ENCODE results near the gene OTUD4.
A peak's percentile ranks its signal among the peaks of the same experiment; 100 is the strongest.
"Not testable (repeated sequence)": the region's sequence is repeated elsewhere in the genome, so short reads cannot be mapped to it uniquely, and the experiment has no call there.

Gene OTUD4

DNA sequence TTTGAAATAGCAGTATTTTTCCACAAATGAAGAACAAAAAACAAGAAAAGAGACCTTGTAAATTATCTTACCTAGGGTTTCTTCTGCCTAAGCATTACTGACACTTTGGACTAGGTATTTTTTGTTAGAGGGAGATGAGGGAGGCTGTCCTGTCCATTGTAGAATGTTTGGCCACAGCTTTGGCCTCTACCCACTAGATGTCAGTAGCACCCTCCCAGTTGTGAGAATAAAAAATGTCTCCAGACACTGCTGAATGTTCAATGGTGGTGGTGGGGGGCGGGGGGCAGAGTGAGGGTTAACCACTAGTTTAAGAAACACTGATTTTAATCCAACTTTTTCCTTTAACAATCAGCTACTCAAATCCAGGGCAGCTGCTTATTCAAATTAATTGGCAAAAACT, 25.8 kb downstream of the OTUD4 start:
- ChIA-PET CTCF (interaction anchor here (0.9 to 1.7 kb wide), 4 partner anchors 13 to 457 kb away, joined by 4 to 8 read pairs (median 6); no protein-coding TSS in a partner anchor), POLR2A (no interaction called here)
- Histone ChIP-seq H3K4me3 (ENCODE audit: control insufficient read depth in 1 of 7, extremely low read depth in 1 of 7, insufficient read depth in 4 of 7, low read depth in 2 of 7, low read length in 6 of 7) (no peak overlapping the region), H3K27ac (ENCODE audit: insufficient read depth in 1 of 2, low read depth in 1 of 2, low read length in 2 of 2, poor library complexity in 1 of 2, severe bottlenecking in 2 of 2) (no peak overlapping the region), H3K9me3 (ENCODE audit: control extremely low read depth in 1 of 5, control insufficient read depth in 4 of 5, insufficient read depth in 2 of 5, low read depth in 1 of 5, low read length in 4 of 5) (no peaks in the 10 kb centered on the region), H3K27me3 (replicated peaks in 2 of 5; ENCODE audit: control insufficient read depth in 4 of 5, insufficient read depth in 5 of 5, low read length in 4 of 5) (no peaks in the 10 kb centered on the region), H3K4me1 (ENCODE audit: control extremely low read depth in 1 of 4, control insufficient read depth in 4 of 4, insufficient read depth in 4 of 4, low read length in 3 of 4) (no peaks in the 10 kb centered on the region), H3K36me3 (ENCODE audit: control insufficient read depth in 4 of 4, insufficient read depth in 4 of 4, low read length in 3 of 4) (peaks cover 7 to 76% (median 51%) of the 10 kb centered on the region in 4 experiments)
- peak in 2 of 3 donors; percentile 51 to 52 for DNase-seq
- WGBS (ENCODE audit: insufficient coverage), result no CpG with 5 or more reads among the region's 1 CpG

DNA sequence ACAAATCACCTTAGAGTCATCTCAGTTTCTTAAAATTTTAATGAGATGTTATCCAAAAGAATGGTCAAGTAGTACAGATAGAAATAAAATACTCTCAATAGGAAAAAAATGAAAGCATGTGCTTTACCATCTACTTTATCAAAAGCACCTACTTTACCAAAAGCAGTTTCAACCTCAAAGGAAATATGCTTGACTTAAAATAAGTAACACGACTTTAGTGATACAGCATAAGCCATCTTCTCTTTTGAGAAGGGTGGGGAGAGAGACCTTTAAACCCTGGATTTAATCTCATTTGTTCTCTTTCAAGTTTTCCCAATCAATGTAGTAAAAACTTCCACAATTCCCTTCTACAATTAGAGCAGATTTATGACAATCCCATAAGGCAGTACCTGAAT, 26.5 kb downstream of the OTUD4 start:
- no CpG with 5 or more reads among the region's 1 CpG for WGBS (ENCODE audit: insufficient coverage)
- Histone ChIP-seq H3K27me3 (replicated peaks in 2 of 5; ENCODE audit: control insufficient read depth in 4 of 5, insufficient read depth in 5 of 5, low read length in 4 of 5) (no peaks in the 10 kb centered on the region), H3K9me3 (ENCODE audit: control extremely low read depth in 1 of 5, control insufficient read depth in 4 of 5, insufficient read depth in 2 of 5, low read depth in 1 of 5, low read length in 4 of 5) (no peaks in the 10 kb centered on the region), H3K27ac (ENCODE audit: insufficient read depth in 1 of 2, low read depth in 1 of 2, low read length in 2 of 2, poor library complexity in 1 of 2, severe bottlenecking in 2 of 2) (no peak overlapping the region), H3K36me3 (ENCODE audit: control insufficient read depth in 4 of 4, insufficient read depth in 4 of 4, low read length in 3 of 4) (peaks cover 9 to 77% (median 52%) of the 10 kb centered on the region in 4 experiments), H3K4me3 (ENCODE audit: control insufficient read depth in 1 of 7, extremely low read depth in 1 of 7, insufficient read depth in 4 of 7, low read depth in 2 of 7, low read length in 6 of 7) (no peak overlapping the region), H3K4me1 (ENCODE audit: control extremely low read depth in 1 of 4, control insufficient read depth in 4 of 4, insufficient read depth in 4 of 4, low read length in 3 of 4) (no peaks in the 10 kb centered on the region)
- ChIA-PET POLR2A (no interaction called here), CTCF (interaction anchor here (1.4 kb wide), 1 partner anchor 24 kb away, joined by 5 read pairs; no protein-coding TSS in a partner anchor)
- no peak for DNase-seq

DNA sequence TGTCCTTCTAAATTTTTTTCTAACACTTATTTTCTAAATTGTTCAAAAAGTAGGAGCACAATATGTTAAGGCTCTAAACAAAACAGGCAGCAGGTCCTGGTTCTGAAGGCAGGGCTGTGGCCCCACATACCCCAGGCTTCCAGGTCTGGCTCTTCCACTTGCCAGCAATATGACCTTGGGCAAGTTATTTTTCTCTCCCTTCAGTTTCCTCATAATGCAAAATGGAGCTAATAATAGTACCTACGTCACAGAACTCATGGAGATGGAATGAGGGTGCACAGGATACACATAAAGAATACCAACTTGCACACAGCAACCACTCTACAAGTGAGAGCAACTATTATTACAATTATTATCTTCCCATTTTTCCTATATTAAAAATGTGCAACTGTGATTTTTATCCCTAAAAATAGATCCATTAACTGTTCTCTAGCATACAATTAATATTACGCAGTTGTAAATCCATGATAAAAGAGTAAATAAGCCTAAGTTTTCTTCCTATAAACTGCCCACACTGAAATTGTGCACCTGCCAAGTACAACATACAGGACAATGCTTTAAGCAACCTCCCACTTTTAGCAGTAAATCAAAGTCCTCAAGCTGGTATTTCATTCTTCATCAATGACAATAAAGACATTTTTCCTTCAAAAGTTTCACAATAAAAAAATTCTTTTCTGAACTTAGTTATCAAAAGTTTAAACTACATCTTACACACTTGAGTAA, 27.0 kb downstream of the OTUD4 start:
- no peaks in the 10 kb centered on the region for H3K4me1 ChIP-seq (ENCODE audit: control extremely low read depth in 1 of 4, control insufficient read depth in 4 of 4, insufficient read depth in 4 of 4, low read length in 3 of 4)
- H3K27me3 ChIP-seq (replicated peaks in 2 of 5; ENCODE audit: control insufficient read depth in 4 of 5, insufficient read depth in 5 of 5, low read length in 4 of 5), result no peaks in the 10 kb centered on the region
- peaks cover 7 to 75% (median 52%) of the 10 kb centered on the region in 4 experiments for H3K36me3 ChIP-seq (ENCODE audit: control insufficient read depth in 4 of 4, insufficient read depth in 4 of 4, low read length in 3 of 4)
- CTCF ChIA-PET, result interaction anchor here (1.3 kb wide), 1 partner anchor 456 kb away, joined by 5 read pairs; no protein-coding TSS in a partner anchor
- POLR2A ChIA-PET, result no interaction called here
- no peak for DNase-seq
- no peak overlapping the region for H3K4me3 ChIP-seq (ENCODE audit: control insufficient read depth in 1 of 7, extremely low read depth in 1 of 7, insufficient read depth in 4 of 7, low read depth in 2 of 7, low read length in 6 of 7)
- WGBS (ENCODE audit: insufficient coverage), result 100% methylated on average over 1 of the region's 2 CpGs
- no peak overlapping the region for H3K27ac ChIP-seq (ENCODE audit: insufficient read depth in 1 of 2, low read depth in 1 of 2, low read length in 2 of 2, poor library complexity in 1 of 2, severe bottlenecking in 2 of 2)
- H3K9me3 ChIP-seq (ENCODE audit: control extremely low read depth in 1 of 5, control insufficient read depth in 4 of 5, insufficient read depth in 2 of 5, low read depth in 1 of 5, low read length in 4 of 5), result no peaks in the 10 kb centered on the region

DNA sequence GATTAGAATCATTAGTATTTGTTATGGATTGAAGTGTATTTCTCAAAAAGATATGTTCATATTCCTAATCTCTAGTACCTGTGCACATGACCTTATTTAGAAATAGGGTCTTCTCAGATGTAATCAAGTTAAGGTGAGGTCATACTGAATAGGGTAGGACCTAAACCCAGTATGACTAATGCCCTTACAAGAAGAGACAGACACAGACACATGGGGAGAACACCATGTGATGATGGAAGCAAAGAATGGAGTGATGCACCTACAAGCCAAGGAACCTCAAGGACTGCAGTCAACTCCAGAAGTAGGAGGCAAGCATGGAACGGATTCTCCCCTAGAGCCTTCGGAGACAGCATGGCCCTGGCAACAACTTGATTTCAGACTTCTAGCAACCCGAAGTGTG, 31.4 kb downstream of the OTUD4 start:
- CTCF ChIA-PET, result no interaction called here
- Histone ChIP-seq H3K36me3 (ENCODE audit: control insufficient read depth in 4 of 4, insufficient read depth in 4 of 4, low read length in 3 of 4) (peaks cover 17 to 81% (median 55%) of the 10 kb centered on the region in 4 experiments), H3K27me3 (replicated peaks in 2 of 5; ENCODE audit: control insufficient read depth in 4 of 5, insufficient read depth in 5 of 5, low read length in 4 of 5) (no peaks in the 10 kb centered on the region), H3K27ac (ENCODE audit: insufficient read depth in 1 of 2, low read depth in 1 of 2, low read length in 2 of 2, poor library complexity in 1 of 2, severe bottlenecking in 2 of 2) (no peak overlapping the region), H3K4me1 (ENCODE audit: control extremely low read depth in 1 of 4, control insufficient read depth in 4 of 4, insufficient read depth in 4 of 4, low read length in 3 of 4) (no peaks in the 10 kb centered on the region), H3K9me3 (ENCODE audit: control extremely low read depth in 1 of 5, control insufficient read depth in 4 of 5, insufficient read depth in 2 of 5, low read depth in 1 of 5, low read length in 4 of 5) (no peaks in the 10 kb centered on the region), H3K4me3 (ENCODE audit: control insufficient read depth in 1 of 7, extremely low read depth in 1 of 7, insufficient read depth in 4 of 7, low read depth in 2 of 7, low read length in 6 of 7) (no peak overlapping the region)
- no peak for DNase-seq
- POLR2A ChIA-PET, result no interaction called here
- WGBS (ENCODE audit: insufficient coverage), result 100% methylated on average over 3 of the region's 3 CpGs

DNA sequence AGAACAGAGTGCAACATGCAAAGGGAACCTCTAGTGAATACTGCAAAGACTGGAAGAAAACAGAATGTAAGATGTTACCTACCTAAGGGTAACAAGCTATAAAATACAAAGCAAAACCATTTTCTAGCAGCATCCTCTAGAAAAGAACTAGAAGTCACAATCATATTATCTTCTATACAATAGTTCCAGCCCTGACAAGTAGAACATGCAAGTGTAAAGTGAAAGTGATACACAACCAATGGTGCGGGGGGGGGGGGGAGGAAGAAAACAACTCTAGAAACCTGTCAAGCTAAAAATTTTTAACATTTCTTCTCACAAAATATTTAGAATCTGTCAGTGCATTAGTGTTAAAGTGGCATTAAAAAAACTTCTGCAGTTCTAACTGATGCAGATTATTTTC, 44.2 kb downstream of the OTUD4 start:
- H3K27ac ChIP-seq (ENCODE audit: insufficient read depth in 1 of 2, low read depth in 1 of 2, low read length in 2 of 2, poor library complexity in 1 of 2, severe bottlenecking in 2 of 2); DNase-seq; CTCF ChIA-PET; POLR2A ChIA-PET; H3K9me3 ChIP-seq (ENCODE audit: control extremely low read depth in 1 of 5, control insufficient read depth in 4 of 5, insufficient read depth in 2 of 5, low read depth in 1 of 5, low read length in 4 of 5); H3K27me3 ChIP-seq (replicated peaks in 2 of 5; ENCODE audit: control insufficient read depth in 4 of 5, insufficient read depth in 5 of 5, low read length in 4 of 5): not testable (repeated sequence)
- Histone ChIP-seq H3K36me3 (ENCODE audit: control insufficient read depth in 4 of 4, insufficient read depth in 4 of 4, low read length in 3 of 4) (peaks cover 18 to 46% (median 32%) of the 10 kb centered on the region in 4 experiments), H3K4me1 (ENCODE audit: control extremely low read depth in 1 of 4, control insufficient read depth in 4 of 4, insufficient read depth in 4 of 4, low read length in 3 of 4) (peaks cover 0 to 12% (median 8%) of the 10 kb centered on the region in 4 experiments), H3K4me3 (ENCODE audit: control insufficient read depth in 1 of 7, extremely low read depth in 1 of 7, insufficient read depth in 4 of 7, low read depth in 2 of 7, low read length in 6 of 7) (peak overlapping the region in 1 of 7 experiments; percentile 38)
- WGBS (ENCODE audit: insufficient coverage), result no CpG with 5 or more reads among the region's 1 CpG

DNA sequence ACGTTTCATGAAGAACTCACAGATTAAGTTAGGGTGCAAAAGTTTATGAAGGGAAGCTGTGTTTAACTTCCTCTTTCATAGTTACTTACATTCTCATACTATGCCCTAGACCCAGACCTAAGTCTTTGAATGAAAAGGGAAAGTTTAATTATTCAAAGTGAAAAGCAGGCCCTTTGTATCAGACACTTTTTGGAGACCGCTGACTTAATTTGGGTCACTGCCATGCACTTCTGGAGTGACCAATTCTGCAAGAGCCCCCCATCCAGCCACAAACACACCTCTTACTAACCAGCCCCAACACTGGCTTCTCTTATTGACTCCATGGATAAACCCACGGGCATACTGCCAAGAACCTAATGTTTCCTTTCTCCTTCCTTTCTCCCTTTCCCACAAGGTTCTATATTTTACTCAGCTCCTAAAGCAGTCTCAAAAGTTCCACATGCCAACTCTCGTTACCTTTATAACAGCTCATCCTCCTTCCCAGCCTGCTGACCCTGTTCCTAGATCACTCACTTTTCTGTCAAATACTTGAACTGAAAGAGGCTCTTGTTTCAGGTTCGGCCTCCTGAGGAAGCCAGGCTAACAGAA, 47.8 kb downstream of the OTUD4 start:
- Histone ChIP-seq H3K27ac (ENCODE audit: insufficient read depth in 1 of 2, low read depth in 1 of 2, low read length in 2 of 2, poor library complexity in 1 of 2, severe bottlenecking in 2 of 2) (peak overlapping the region in 1 of 2 experiments; percentile 9), H3K9me3 (ENCODE audit: control extremely low read depth in 1 of 5, control insufficient read depth in 4 of 5, insufficient read depth in 2 of 5, low read depth in 1 of 5, low read length in 4 of 5) (no peaks in the 10 kb centered on the region), H3K4me1 (ENCODE audit: control extremely low read depth in 1 of 4, control insufficient read depth in 4 of 4, insufficient read depth in 4 of 4, low read length in 3 of 4) (peaks cover 0 to 16% (median 10%) of the 10 kb centered on the region in 4 experiments), H3K4me3 (ENCODE audit: control insufficient read depth in 1 of 7, extremely low read depth in 1 of 7, insufficient read depth in 4 of 7, low read depth in 2 of 7, low read length in 6 of 7) (peak overlapping the region in 1 of 7 experiments; percentile 43), H3K36me3 (ENCODE audit: control insufficient read depth in 4 of 4, insufficient read depth in 4 of 4, low read length in 3 of 4) (peaks cover 8 to 35% (median 21%) of the 10 kb centered on the region in 4 experiments), H3K27me3 (replicated peaks in 2 of 5; ENCODE audit: control insufficient read depth in 4 of 5, insufficient read depth in 5 of 5, low read length in 4 of 5) (no peaks in the 10 kb centered on the region)
- WGBS (ENCODE audit: insufficient coverage), result 31% methylated on average over 3 of the region's 5 CpGs
- ChIA-PET CTCF (interaction anchor here (1.0 to 1.1 kb wide), 2 partner anchors 12 to 484 kb away, joined by 3 read pairs; no protein-coding TSS in a partner anchor), POLR2A (interaction anchor here (0.6 kb wide), 1 partner anchor 16 kb away, joined by 3 read pairs; no protein-coding TSS in a partner anchor)
- peak; percentile 22 to 56 (median 42) for DNase-seq

DNA sequence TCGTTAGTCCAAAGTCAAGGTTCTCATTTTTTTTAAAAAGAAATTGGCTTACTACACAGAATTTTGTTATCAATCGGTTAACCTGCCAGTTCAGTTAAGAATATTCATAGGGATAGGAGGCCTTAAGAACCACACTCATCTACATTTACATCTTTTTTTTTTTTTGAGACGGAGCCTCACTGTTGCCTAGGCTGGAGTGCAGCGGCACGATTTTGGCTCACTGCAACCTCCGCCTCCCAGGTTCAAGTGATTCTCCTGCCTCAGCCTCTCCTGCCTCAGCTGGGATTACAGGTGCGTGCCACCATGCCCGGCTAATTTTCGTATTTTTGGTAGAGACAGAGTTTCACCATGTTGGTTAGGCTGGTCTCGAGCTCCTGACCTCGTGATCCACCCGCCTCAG, 48.5 kb downstream of the OTUD4 start:
- CTCF ChIA-PET, result interaction anchor here (1.0 to 1.1 kb wide), 2 partner anchors 11 to 485 kb away, joined by 3 read pairs; no protein-coding TSS in a partner anchor
- Histone ChIP-seq H3K27ac (ENCODE audit: insufficient read depth in 1 of 2, low read depth in 1 of 2, low read length in 2 of 2, poor library complexity in 1 of 2, severe bottlenecking in 2 of 2) (no peak overlapping the region), H3K36me3 (ENCODE audit: control insufficient read depth in 4 of 4, insufficient read depth in 4 of 4, low read length in 3 of 4) (peaks cover 6 to 33% (median 19%) of the 10 kb centered on the region in 4 experiments), H3K4me1 (ENCODE audit: control extremely low read depth in 1 of 4, control insufficient read depth in 4 of 4, insufficient read depth in 4 of 4, low read length in 3 of 4) (peaks cover 0 to 16% (median 10%) of the 10 kb centered on the region in 4 experiments), H3K4me3 (ENCODE audit: control insufficient read depth in 1 of 7, extremely low read depth in 1 of 7, insufficient read depth in 4 of 7, low read depth in 2 of 7, low read length in 6 of 7) (no peak overlapping the region), H3K9me3 (ENCODE audit: control extremely low read depth in 1 of 5, control insufficient read depth in 4 of 5, insufficient read depth in 2 of 5, low read depth in 1 of 5, low read length in 4 of 5) (no peaks in the 10 kb centered on the region), H3K27me3 (replicated peaks in 2 of 5; ENCODE audit: control insufficient read depth in 4 of 5, insufficient read depth in 5 of 5, low read length in 4 of 5) (no peaks in the 10 kb centered on the region)
- POLR2A ChIA-PET, result no interaction called here
- 98% methylated on average over 8 of the region's 12 CpGs for WGBS (ENCODE audit: insufficient coverage)
- DNase-seq, result no peak
